Measurements from ENCODE around the gene IGSF3. TPM values are rescaled to one million over a fixed set of nuclear protein-coding genes. Genes with fewer than 3 reads are reported as not detected.

Gene IGSF3
- total RNA-seq, 1 donor from 2014 or later, result 43.3 TPM

- Mint-ChIP-seq H3K27me3 (peaks cover 3% of the 10 kb centered on the region), H3K4me1 (ENCODE audit: low read depth) (peaks cover 5% of the 10 kb centered on the region), H3K4me3 (ENCODE audit: low read depth) (no peak overlapping the region), H3K9me3 (ENCODE audit: low read depth) (no peaks in the 10 kb centered on the region), H3K36me3 (ENCODE audit: insufficient read depth) (no peaks in the 10 kb centered on the region), H3K27ac (no peak overlapping the region)
- no peak for TF ChIP-seq CTCF (IDR thresholded peaks at IDR 0.05; ENCODE audit: unreplicated experiment)
- no peak for DNase-seq (ENCODE audit: low spot score, unreplicated experiment)
Observed at GRCh38 chr1:116680752-116681151, 13.2 kb upstream of the IGSF3 start.

GRCh38 chr1:116679828-116680628 lies 12.5 kb upstream of the IGSF3 start:
- no peak for DNase-seq (ENCODE audit: low spot score, unreplicated experiment)
- Mint-ChIP-seq H3K4me1 (ENCODE audit: low read depth) (peaks cover 5% of the 10 kb centered on the region), H3K4me3 (ENCODE audit: low read depth) (no peak overlapping the region), H3K27ac (no peak overlapping the region), H3K36me3 (ENCODE audit: insufficient read depth) (no peaks in the 10 kb centered on the region), H3K9me3 (ENCODE audit: low read depth) (no peaks in the 10 kb centered on the region), H3K27me3 (peaks cover 3% of the 10 kb centered on the region)
- TF ChIP-seq CTCF (IDR thresholded peaks at IDR 0.05; ENCODE audit: unreplicated experiment), result no peak

GRCh38 chr1:116679091-116679827 lies 11.7 kb upstream of the IGSF3 start:
- peaks cover 5% of the 10 kb centered on the region for H3K4me1 Mint-ChIP-seq (ENCODE audit: low read depth)
- H3K9me3 Mint-ChIP-seq (ENCODE audit: low read depth), result no peaks in the 10 kb centered on the region
- no peak for TF ChIP-seq CTCF (IDR thresholded peaks at IDR 0.05; ENCODE audit: unreplicated experiment)
- peaks cover 3% of the 10 kb centered on the region for H3K27me3 Mint-ChIP-seq
- H3K27ac Mint-ChIP-seq, result no peak overlapping the region
- no peaks in the 10 kb centered on the region for H3K36me3 Mint-ChIP-seq (ENCODE audit: insufficient read depth)
- H3K4me3 Mint-ChIP-seq (ENCODE audit: low read depth), result no peak overlapping the region
- DNase-seq (ENCODE audit: low spot score, unreplicated experiment), result no peak

GRCh38 chr1:116678732-116679090 lies 11.2 kb upstream of the IGSF3 start:
- H3K4me3 Mint-ChIP-seq (ENCODE audit: low read depth), result no peak overlapping the region
- no peaks in the 10 kb centered on the region for H3K9me3 Mint-ChIP-seq (ENCODE audit: low read depth)
- peaks cover 8% of the 10 kb centered on the region for H3K27me3 Mint-ChIP-seq
- H3K4me1 Mint-ChIP-seq (ENCODE audit: low read depth), result peaks cover 5% of the 10 kb centered on the region
- no peak overlapping the region for H3K27ac Mint-ChIP-seq
- no peak for DNase-seq (ENCODE audit: low spot score, unreplicated experiment)
- H3K36me3 Mint-ChIP-seq (ENCODE audit: insufficient read depth), result no peaks in the 10 kb centered on the region
- TF ChIP-seq CTCF (IDR thresholded peaks at IDR 0.05; ENCODE audit: unreplicated experiment), result no peak

GRCh38 chr1:116677474-116678062 lies 10.0 kb upstream of the IGSF3 start:
- Mint-ChIP-seq H3K4me1 (ENCODE audit: low read depth) (peaks cover 5% of the 10 kb centered on the region), H3K27ac (no peak overlapping the region)

More at GRCh38 chr1:116677474-116678062, 10.0 kb upstream of the IGSF3 start:
- peaks cover 13% of the 10 kb centered on the region for H3K27me3 Mint-ChIP-seq
- no peaks in the 10 kb centered on the region for H3K9me3 Mint-ChIP-seq (ENCODE audit: low read depth)
- no peak for TF ChIP-seq CTCF (IDR thresholded peaks at IDR 0.05; ENCODE audit: unreplicated experiment)
- no peaks in the 10 kb centered on the region for H3K36me3 Mint-ChIP-seq (ENCODE audit: insufficient read depth)
- no peak overlapping the region for H3K4me3 Mint-ChIP-seq (ENCODE audit: low read depth)
- DNase-seq (ENCODE audit: low spot score, unreplicated experiment), result no peak
